ENCODE results near the gene TBPL2.
"Not testable (repeated sequence)": the region's sequence is repeated elsewhere in the genome, so short reads cannot be mapped to it uniquely, and the experiment has no call there.

TBPL2 gene

DNA sequence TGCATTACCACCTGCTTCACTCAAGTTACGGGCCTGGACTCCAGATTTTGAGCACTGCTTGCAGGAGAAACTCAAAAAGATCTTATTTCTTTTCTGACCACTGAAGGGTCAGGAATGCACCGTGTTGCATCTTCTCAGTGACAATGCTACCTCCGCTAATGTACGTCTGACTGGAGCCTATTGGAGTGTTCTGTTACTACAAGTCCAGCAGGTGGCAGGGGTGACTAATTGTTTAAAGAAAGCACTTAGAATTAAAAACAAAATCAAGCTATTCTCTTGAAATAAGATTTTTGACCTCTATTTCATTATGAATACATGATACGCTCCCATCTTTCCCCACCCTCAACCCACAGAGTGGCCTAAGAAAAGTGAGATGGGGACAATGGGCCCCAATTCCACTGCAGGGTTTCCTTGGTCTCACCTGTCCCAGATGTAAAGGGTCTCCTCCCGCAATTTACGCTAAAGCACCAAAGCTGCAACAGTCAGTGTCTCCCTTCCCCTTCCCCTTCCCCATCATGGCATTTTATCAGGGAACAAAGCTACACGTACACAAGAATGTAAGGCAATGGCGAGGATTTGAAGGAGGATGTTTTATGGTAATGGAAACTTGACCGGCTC, 2.2 kb downstream of the TBPL2 start:
- DNase-seq, result peak in 1 of 2 experiments; percentile 39

DNA sequence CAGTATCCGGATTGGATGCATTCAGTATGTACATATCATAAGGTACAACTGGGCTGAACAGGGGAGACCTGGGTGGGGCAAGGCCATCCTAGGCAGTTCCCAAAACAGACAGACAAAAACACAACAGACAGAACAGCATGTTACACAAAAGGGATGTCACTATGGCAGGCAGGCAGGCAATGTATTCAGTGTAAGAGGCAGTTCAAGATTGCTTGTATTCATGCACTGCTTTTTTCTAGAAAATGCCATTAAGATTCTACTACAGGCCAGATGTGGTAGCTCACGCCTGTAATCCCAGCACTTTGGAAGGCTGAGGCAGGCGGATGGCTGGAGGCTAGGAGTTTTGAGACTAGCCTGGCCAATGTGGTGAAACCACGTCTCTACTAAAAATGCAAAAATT, 3.5 kb downstream of the TBPL2 start:
- no peak for DNase-seq

DNA sequence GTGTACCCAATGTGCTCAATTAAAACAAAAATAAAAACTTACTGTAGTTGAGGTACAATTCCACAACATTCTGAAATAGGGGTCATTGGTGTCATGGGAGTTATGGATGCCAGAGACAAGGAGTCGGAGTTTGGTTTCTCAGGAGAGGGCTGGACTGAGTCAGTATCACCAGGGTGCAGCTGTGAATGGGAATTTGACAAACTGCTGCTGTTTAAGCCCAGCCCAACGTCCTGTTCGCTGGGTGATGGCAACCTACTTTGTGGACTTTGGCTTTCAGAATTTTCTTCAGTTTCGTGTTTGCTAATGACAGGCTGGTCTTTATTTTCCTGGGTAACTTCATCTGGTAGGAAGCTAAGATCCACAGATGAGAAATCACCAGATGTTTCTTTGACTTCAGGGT, 3.9 kb downstream of the TBPL2 start:
- DNase-seq, result no peak

DNA sequence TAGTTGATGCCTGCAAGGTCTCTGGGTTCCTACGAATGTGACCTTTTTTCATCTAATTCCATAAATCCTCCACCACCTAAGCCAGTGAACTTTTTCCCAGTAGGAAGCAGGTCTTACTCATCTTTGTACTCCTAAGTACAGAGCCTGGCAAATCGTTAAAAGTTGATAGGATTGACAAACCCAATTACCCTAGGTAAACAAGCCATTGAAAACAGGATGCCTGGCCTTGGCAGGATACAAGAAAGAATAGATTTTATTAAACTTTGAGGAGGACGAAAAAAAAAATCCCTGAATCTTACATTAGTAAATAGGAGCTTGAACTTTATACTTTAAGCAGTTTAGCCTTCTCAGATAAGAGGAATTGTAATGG, 5.6 kb downstream of the TBPL2 start:
- DNase-seq, result no peak

DNA sequence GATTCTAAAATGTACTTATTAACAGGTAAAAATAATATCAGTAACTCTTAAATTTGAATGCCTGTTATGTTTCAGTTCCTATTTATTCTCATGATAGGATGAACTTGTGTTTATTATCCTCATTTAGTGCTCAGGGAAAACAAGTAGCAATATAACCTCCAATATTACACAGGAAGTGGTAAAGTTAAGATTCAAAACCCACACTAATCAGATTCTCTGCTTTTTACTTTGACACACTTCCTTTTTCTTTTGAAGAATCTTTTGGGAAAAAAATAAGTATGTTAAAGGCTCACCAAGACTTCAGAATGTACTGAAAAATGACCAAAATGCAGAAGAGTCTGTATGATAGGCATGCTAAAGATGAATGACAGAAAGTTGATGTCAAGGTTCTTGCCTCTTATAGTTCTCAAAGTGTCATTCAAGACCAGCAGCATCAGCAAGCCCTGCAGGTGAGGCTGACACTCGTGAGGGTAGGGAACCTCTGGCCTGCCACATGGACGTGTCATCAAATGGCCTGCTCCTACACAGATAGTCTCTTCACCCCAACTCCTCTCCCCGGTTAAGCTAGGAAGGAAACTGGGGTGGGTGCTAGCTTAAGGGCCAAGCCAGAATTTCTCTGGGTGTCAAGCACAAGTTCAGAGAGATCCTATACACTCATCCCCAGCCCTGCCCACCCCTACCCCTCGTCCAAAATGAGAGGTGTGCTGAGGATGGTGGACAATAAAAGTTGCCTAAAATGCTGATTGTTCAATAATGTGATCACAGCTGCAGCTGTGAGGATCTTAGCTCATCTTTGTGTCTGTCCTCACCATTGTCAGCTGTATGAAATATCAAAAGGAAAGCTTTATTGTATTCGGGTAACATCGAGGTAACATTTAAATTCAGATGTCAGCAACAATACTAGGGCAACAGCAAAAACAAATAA, 6.3 kb downstream of the TBPL2 start:
- no peak for DNase-seq

DNA sequence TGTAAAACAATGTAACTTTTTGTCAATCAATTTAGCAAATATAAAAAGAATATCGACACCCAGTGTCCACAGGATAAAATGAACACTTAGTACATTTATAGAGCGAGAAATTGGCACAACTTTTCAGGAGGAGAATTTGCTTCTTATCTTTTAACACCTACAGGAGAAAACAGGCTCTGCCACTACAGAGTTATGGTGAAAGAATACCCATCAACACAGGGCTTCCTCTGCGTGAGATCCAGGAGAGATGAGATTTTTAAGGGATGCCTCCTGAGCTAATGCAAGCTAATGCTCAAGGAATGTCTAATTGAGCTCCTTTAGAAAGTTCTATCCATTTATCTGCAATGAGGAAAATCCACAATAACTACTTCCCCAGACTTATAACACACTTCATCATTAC, 7.8 kb downstream of the TBPL2 start:
- DNase-seq, result no peak

DNA sequence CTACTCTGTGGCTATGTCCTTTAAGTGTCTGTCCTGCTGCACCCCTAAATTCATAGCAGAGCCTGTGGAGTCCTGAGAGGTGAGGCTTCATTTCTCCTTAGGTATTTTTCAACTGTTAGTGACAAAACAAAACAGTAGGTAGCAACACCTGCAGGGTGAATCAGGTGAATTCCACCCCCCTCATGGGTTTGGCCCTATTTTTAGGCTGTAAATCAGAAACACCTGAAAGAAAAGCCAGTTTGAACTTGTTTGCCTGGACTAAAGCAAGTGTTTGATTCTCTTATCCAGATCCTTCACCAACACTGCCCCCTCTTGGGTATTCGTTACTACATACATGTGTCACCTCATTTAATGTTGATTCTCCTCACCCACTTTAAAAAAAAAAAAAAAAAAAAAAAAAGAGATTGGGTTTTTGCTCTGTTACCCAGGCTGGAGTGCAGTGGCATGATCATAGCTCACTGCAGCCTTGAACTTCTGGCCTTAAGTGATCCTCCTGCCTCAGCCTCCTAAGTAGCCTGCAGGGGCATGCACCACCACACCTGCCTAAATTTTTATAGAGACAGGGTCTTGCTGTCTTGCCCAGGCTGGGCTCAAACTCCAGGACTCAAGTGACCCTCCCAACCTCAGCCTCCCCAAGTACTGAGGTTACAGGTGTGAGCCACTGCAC, 10.3 kb downstream of the TBPL2 start:
- DNase-seq, result peak in 1 of 2 experiments; percentile 47

DNA sequence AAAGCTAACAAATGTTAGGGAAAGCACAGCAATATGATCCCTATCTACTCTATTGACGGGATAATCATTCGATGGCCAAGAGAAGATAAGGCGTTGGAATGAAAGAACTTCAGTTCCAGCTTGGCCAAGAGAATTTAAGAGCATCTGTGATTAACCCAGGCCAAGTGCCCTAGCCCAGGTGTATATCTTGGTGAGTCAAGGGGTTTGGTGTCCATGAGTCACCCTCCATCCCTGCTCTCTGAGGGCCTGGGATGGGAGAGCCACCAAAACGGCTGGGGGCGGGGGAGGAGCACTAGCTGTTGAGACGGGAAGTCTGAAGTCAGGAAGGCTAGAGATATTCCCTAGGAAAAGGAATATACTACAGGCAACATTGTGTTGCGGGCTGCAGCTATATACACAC, 13.0 kb downstream of the TBPL2 start:
- no peak for DNase-seq

DNA sequence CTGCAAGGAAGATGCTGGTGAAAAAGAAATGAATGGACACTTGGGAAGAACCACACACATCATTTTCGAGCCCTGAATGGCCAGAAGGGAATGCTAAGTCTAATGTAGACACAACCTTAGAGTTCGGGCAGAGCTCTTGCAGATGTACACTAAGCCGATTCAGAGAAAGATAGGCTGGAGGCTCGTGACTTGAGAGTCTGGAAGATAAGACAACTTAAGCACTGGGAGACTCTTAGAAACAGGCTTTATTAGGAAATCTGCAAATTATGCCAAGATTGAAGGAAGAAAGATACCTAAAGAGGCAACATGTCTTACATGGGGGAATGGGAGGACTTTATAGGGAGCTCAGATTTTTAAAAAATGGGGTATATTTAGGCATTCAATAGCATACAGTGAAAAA, 13.5 kb downstream of the TBPL2 start:
- DNase-seq, result no peak

DNA sequence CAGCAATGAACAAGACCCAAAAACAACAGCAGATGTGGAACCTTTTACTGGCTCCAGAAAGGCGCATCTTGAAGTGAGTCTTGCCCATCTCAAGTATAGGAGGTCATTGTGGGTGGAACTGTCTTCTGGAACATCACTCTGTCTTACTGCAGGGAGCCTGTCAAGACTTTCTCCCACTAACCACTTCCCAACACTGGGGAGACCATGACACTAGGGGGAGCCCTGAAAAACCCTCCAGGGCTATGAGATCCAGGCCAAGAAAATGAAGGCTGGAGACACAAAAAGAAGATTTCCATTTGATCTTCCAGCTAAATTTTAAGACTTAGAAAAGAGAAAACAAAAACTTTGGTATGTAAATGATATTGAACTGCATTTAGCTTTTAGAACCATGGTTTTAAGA, 15.3 kb downstream of the TBPL2 start:
- DNase-seq, result no peak

DNA sequence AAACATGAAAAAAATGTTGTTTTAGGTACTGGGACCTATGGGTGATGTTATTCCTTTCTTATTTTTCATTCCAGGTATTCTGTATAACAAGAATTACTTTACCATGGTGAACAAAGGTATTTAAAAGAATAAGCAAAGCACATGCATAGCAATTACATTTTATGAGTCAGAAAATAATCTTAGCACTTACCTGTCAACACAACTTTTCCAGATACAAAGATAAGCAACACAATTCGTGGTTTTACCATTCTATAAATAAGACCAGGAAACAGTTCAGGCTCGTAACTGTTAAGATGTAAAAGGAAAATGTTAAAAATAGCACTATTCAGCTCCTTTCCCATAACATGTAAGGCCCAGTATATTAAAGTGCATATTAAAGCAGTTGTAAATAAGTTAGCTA, 16.4 kb downstream of the TBPL2 start:
- DNase-seq, result no peak

DNA sequence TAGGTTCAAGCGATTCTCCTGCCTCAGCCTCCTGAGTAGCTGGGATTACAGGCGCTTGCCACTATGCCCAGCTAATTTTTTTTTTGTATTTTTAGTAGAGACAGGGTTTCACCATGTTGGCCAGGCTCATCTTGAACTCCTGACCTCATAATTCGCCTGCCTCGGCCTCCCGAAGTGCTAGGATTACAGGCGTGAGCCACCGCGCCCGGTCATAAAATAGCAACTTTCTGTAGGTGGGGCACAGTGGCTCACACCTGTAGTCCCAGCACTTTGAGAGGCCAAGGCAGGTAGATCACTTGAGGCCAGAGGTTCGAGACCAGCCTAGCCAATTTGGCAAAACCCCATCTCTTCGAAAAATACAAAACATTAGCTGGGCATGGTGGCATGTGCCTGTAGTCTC, 18.1 kb downstream of the TBPL2 start:
- not testable (repeated sequence) for DNase-seq

DNA sequence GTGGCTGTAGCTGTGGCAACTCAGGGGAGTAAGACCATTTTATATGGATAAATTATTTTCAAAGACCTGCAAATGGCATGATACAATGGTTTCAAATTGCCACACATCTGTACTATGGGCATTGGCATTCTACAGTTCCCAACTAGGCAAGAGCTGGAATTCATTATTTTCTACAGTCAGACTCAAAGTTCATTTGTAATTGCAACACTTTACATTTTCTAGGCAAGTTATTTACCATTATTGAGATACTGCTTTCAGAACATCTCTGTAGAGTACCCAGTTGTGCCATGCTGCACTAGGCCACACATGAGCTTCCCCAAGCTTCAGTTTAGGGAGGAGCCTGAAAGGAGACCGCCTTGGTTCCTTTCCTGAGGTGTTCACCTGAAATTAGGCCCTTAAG, 20.8 kb downstream of the TBPL2 start:
- DNase-seq, result no peak

DNA sequence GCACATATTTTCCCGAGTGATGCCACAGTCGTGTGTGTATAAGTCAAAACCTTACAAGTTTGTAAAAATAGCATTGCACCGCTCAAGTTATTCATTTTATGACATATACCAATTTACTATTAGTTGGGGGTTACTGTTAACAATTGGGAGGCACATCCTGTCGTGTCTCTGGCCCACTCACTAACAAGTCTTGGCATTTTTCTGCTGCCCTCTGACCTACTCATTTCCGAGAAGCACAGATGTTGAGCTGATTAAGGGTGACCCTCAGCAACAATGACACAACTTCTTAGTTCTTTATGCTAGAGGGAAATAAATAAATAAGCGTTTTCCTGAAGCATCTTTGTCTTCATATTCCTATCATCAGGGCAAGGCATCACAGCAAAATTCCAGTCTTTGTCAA, 22.0 kb downstream of the TBPL2 start:
- DNase-seq, result no peak

DNA sequence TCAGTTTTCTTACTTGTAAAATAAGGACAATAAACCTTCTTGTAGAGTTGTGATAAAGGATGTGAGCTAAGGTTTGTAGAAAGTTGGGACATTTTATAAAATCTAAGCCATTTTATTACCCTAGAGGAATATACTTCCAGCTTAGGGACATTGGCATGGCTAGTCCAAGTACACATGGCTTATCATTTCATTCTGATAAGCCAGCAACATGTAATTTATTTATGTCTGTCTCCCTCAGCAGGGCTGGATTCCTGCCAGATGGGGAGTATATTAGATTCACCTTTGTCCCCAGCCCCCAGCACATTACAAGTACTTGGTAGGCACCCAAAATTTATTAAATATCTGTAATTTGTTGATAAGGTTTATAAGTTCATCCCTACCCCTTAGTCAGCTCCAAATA, 22.5 kb downstream of the TBPL2 start:
- DNase-seq, result no peak

DNA sequence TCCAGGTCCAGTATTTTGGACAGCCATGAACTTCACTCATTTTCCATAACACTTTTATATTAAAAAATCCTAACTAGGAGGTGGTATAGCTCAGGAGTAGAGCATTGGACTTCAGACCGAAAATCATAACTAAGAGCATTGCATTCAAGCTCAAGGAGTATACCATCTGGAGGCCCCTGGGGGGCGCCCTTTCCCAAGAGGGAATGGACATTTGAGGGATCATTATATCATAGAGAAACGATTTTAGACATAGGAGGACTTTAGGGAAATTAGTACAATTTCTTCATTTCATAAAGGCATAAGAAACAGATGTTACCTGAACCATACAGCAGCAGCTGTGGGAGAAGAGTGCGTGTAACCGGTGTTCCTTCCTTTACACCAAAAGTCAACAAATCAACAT, 23.6 kb downstream of the TBPL2 start:
- DNase-seq, result no peak

DNA sequence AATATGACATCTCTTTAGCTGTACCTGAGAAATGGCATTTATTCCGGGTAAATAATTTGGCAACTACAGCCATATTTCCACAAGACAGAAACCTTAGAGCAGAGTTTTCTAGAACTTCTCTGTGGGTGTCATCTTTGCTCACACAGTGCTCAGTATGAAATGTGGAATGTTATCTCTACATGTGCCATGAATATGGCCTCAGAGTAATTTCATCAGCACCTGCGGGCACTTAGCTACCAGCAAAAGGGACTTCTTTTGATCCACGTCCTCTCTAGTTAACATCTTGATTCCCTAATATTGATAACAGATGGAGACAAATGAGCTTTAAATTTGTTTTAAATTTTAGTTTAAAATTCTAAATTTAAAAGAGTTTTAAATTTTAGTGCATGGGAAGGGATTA, 25.9 kb downstream of the TBPL2 start:
- no peak for DNase-seq

DNA sequence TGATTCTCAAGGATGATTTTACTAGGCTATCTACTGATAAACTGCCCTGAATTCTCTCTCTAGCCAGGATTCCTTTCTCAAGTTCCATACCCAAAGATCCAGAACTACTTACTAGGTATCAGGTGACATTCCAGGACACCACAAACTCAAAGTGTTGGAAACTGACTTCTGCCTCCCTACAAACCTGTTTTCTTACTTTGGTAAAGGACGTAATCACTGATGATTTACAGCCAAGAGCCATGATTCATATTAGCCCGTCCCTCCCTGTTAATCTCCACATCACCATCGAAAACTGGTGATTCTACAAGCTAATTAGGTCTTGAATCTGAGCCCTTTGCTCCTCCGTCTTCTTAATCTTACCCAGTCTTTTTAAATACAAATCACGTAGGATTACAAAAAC, 27.7 kb downstream of the TBPL2 start:
- no peak for DNase-seq

DNA sequence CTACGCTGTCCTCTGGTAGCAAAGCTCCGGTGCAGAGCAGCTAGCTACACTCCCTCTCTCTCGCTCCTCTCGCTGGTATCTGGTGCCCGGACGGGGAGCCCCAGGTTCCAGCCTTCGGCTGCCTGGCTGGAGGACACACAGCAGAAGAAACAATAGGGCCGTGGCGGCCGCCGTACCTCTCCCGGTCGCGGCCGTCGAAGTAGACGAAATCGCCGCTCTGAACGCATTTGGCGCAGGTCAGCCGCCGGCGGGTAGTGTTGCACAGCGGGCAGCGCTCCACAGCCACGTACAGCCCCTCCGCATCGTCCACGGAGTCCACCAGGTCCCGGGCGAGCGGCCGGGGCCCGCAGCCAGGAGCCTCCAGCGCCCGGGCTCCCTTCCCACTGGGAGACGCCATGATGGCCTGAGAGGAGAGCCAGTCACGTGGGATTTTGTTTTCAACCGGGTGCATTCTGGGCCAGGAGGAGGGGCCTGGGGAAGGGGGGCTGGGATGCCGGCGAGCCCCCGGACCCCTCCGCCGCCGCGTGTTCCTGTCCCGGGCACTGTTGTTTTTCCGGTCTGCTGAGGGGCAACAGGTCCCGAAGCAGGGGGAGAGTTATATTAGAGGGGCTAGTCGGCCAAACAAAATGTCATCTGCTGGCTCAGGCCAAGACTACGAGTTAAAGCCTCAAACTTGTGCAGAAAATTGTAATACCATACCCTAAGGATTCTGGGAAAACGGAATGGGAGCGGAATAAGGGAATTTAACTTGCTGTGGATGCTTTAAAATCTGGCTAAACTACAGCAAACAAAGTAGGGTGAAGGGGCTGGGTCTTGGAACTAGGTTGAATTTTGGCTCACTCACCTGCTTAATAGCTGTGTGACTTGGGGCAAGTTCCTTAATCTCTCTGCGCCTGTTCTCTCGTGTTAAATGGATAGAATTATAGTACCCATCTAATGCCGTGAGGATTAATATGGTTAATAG, 28.7 kb downstream of the TBPL2 start, which contains the start of gene ATG14:
Gene ATG14, minus strand, starts transcription at position 405 of the 964 bp plus-strand sequence. Its CDS starts 8 bp downstream, at position 397.
- DNase-seq, result peak; percentile 62 to 86

DNA sequence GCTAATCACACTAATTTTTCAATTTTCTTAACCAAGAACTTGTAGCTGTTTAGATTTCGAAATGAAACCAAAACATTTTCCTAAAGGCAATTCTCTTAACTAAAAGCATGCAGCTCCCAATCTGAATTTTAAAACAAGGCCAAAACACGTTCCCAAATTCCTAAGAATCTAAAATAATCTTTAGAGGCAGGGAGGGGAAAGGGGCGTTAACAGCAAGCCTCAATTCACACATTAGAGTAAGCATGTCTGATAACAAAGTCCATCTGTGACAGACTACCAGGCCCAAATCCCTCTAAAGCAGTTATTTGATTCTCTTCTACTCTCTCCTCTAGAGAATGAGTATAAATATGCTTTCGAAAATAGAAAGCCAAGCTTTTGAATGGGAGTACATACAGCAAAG, 29.5 kb downstream of the TBPL2 start:
- DNase-seq, result no peak

DNA sequence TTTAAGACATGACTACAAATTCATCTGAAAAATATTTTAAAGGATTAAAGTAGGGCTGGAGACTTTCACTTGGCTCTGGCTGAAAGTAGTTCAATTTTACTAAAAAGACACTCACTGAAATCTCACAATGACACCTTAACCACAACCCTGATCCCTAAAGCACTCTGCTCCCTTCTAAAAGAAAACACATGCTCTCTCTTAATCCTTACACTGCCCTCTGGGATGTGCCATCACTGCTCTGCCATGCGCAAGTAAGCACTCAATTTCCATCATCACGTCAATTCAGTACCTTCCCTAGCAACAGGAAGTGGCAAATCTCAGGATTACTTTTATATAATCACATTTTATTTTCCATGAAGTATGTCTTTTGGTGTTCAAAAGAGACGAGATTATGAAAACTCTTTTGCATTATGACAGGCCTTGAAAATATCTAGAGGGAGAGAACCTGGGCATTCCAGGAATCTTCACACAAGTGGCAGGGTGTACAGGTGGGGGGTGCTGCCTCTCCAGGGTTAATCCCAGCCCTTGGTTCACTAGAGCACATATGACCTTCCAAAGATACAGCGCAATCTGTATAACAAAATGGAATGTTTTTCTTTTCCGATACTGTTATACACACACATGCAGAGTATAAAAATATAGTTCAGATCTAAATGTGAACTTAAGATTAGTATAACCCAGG, 36.1 kb downstream of the TBPL2 start:
- DNase-seq, result no peak

DNA sequence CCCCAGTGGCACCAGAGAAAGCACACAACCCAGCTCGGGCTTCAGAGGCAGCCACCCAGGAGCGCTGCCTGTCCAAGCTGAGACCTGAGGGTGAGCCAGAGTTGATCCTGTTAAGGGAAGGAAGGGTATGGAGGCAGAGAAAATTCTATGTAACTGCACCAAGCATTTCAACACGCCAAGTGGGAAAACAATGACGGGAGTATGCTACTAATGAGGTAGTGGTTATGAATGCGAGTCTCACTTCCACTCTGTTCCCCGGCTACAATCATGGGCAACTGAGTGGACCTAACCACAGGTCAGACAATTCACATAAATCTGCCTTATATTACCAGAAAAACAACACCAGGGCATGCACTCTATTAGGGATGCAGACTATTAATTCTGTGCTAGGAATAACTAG, 38.7 kb downstream of the TBPL2 start:
- no peak for DNase-seq
